GM21737 (cell line): Measurements from ENCODE around the gene ADAM15.

Experiments used
- ATAC-seq: cut with Tn5 transposase; IDR thresholded peaks from one replicate; pipeline ENCODE4 v1.9.1; 2021; ENCODE audit warnings: mild to moderate bottlenecking, moderate library complexity; ENCODE audit not compliant: unreplicated experiment

ADAM15 gene

GRCh38 chr1:155011437-155012025 is 39.6 kb upstream of the ADAM15 start:
- no peak for ATAC-seq

GRCh38 chr1:155012026-155012546 is 39.0 kb upstream of the ADAM15 start:
- no peak for ATAC-seq

- ATAC-seq: no peak
Measured at GRCh38 chr1:155012776-155013602, 38.1 kb upstream of the ADAM15 start.

GRCh38 chr1:155013632-155014031 is 37.5 kb upstream of the ADAM15 start:
- no peak for ATAC-seq

GRCh38 chr1:155014709-155015508 is 36.2 kb upstream of the ADAM15 start:
- no peak for ATAC-seq

- no peak for ATAC-seq
Measured at GRCh38 chr1:155015527-155016230, 35.4 kb upstream of the ADAM15 start.

- no peak for ATAC-seq
Measured at GRCh38 chr1:155016231-155016831, 34.8 kb upstream of the ADAM15 start.

- ATAC-seq: peak; percentile 47
Measured at GRCh38 chr1:155017041-155017945, 33.8 kb upstream of the ADAM15 start.

GRCh38 chr1:155017946-155018316 is 33.2 kb upstream of the ADAM15 start:
- no peak for ATAC-seq

- no peak for ATAC-seq
Measured at GRCh38 chr1:155018617-155019348, 32.3 kb upstream of the ADAM15 start.

- no peak for ATAC-seq
Measured at GRCh38 chr1:155019377-155020245, 31.5 kb upstream of the ADAM15 start.

- ATAC-seq: no peak
Measured at GRCh38 chr1:155022136-155022926, 28.8 kb upstream of the ADAM15 start.

- ATAC-seq: no peak
Measured at GRCh38 chr1:155022927-155023236, 28.2 kb upstream of the ADAM15 start.

- ATAC-seq: no peak
Measured at GRCh38 chr1:155023627-155024026, 27.5 kb upstream of the ADAM15 start.

- no peak for ATAC-seq
Measured at GRCh38 chr1:155024315-155024714, 26.8 kb upstream of the ADAM15 start.

- ATAC-seq: no peak
Measured at GRCh38 chr1:155026154-155026553, 25.0 kb upstream of the ADAM15 start.

GRCh38 chr1:155026588-155026987 is 24.5 kb upstream of the ADAM15 start:
- no peak for ATAC-seq
